Peyer's patch (tissue), 4 donors: ENCODE data around the gene ATP5ME. TPM values are rescaled to one million over a fixed set of nuclear protein-coding genes. Genes with fewer than 3 reads are reported as not detected.

ENCODE experiments used
- DNase-seq, 3 donors: peaks; one replicate each; pipeline ENCODE4 v3.0.0-alpha.2; 2017 to 2019
- H3K27ac ChIP-seq, 4 donors: fragments of 200-600 bp; sonication (generic); one replicate each; pipeline ENCODE4 v1.5.1; 2016 to 2019
- H3K27me3 ChIP-seq, 2 donors: fragments of 200-600 bp; sonication (generic); one replicate each; pipeline ENCODE4 v1.5.1; 2019
- H3K36me3 ChIP-seq, 3 donors: fragments of 200-600 bp; sonication (generic); one replicate each; pipeline ENCODE4 v1.5.1; 2016 to 2019
- H3K4me1 ChIP-seq, 4 donors: fragments of 200-600 bp; sonication (generic); one replicate each; pipeline ENCODE4 v1.5.1; 2016 to 2019
- H3K4me3 ChIP-seq, 4 donors: fragments of 200-600 bp; sonication (generic); 1 replicate in 3 of 4; 2 replicates in 1 of 4; pipeline ENCODE4 v1.5.1; 2016 to 2019; ENCODE audit warnings: mild to moderate bottlenecking in 1 of 4
- H3K9me3 ChIP-seq, 4 donors: fragments of 200-600 bp; sonication (generic); one replicate each; pipeline ENCODE4 v1.5.1; 2016 to 2019; ENCODE audit warnings: mild to moderate bottlenecking in 1 of 4
- POLR2A ChIP-seq, 2 donors: fragments of 450-650 bp; IDR thresholded peaks; one replicate each; pipeline ENCODE4 v1.5.1; 2017; ENCODE audit warnings: antibody characterized with exemption in 2 of 2, mild to moderate bottlenecking in 2 of 2, moderate library complexity in 2 of 2
- total RNA-seq, 4 donors: library from RNA; depleted of rRNA; stranded (reverse); fragments of >200 nt; gene quantifications; one replicate each; pipeline ENCODE4 v1.1.0, GENCODE V29; 2016
- TF ChIP-seq, protein P1 (sequence below), 6 experiments: fragments of 450-650 bp in 4 of 6; fragments of 200-600 bp in 2 of 6; sonication (generic) in 1 of 6; IDR thresholded peaks; one replicate each; pipeline ENCODE4 v1.5.1; 2017 to 2019; ENCODE audit warnings: antibody characterized with exemption in 6 of 6, mild to moderate bottlenecking in 3 of 6, moderate library complexity in 1 of 6

The ATP5ME gene
- total RNA-seq, 4 donors from 2014 or later: 102 to 259 (median 184) TPM

DNA sequence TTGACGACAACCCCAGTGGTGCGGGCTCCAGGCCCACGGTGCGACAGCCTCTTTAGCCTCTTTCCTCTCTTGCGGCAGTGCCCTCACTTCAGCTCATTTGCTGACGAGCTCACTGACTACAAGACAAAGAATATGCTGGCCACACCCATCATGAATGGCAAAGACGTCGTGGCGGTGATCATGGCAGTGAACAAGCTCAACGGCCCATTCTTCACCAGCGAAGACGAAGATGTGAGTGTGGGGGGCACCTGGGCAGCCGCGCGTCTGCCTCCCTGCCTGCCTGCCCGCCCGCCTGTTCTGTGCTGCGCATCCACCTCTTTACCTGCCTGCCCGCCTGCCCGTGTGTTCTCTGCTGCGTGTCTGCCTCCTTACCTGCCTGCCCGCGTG, 39.5 kb downstream of the ATP5ME start:
- TF ChIP-seq, protein P1, sequence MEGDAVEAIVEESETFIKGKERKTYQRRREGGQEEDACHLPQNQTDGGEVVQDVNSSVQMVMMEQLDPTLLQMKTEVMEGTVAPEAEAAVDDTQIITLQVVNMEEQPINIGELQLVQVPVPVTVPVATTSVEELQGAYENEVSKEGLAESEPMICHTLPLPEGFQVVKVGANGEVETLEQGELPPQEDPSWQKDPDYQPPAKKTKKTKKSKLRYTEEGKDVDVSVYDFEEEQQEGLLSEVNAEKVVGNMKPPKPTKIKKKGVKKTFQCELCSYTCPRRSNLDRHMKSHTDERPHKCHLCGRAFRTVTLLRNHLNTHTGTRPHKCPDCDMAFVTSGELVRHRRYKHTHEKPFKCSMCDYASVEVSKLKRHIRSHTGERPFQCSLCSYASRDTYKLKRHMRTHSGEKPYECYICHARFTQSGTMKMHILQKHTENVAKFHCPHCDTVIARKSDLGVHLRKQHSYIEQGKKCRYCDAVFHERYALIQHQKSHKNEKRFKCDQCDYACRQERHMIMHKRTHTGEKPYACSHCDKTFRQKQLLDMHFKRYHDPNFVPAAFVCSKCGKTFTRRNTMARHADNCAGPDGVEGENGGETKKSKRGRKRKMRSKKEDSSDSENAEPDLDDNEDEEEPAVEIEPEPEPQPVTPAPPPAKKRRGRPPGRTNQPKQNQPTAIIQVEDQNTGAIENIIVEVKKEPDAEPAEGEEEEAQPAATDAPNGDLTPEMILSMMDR (IDR thresholded peaks at IDR 0.05): no peak
- TF ChIP-seq POLR2A (IDR thresholded peaks at IDR 0.05): no peak
- H3K9me3 ChIP-seq: no peaks in the 10 kb centered on the region
- no peak for DNase-seq
- no peaks in the 10 kb centered on the region for H3K36me3 ChIP-seq
- no peaks in the 10 kb centered on the region for H3K4me1 ChIP-seq
- no peaks in the 10 kb centered on the region for H3K27me3 ChIP-seq
- H3K27ac ChIP-seq: no peak overlapping the region
- H3K4me3 ChIP-seq: no peak overlapping the region

DNA sequence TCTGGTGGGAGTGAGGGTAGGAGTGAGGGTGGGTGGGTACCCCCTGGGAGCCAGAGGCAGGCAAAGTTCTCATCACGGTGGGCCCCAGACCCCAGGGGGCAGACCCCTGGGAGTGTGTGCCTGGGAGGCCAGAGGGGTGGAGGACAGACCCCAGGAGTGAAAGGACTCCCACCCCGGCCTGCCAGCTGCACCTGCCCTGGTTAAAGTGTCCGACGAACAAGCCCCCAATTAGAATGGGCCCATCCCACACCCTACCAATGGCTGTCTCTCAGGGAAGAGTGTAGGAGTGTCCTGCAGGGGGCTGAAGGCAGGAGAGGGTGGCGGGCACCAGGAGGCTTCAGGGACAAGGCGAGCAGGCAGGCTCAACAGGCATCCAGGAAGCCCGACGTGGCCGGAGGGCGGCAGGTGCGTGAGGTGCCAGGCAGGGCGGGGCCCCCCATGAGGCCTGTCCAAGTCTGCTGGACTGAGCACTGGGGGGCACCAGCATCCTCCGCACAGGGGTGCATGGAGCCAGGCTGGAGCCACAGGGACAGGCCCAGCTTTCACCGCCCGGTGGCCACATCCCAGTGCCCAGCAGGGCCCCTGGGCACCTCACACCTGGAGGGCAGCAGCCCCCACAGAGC, 40.0 kb downstream of the ATP5ME start:
- H3K27ac ChIP-seq: no peak overlapping the region
- no peaks in the 10 kb centered on the region for H3K4me1 ChIP-seq
- no peak overlapping the region for H3K4me3 ChIP-seq
- no peaks in the 10 kb centered on the region for H3K36me3 ChIP-seq
- H3K9me3 ChIP-seq: no peaks in the 10 kb centered on the region
- no peaks in the 10 kb centered on the region for H3K27me3 ChIP-seq
- no peak for DNase-seq
- no peak for TF ChIP-seq POLR2A (IDR thresholded peaks at IDR 0.05)
- TF ChIP-seq, protein P1 (IDR thresholded peaks at IDR 0.05): no peak

DNA sequence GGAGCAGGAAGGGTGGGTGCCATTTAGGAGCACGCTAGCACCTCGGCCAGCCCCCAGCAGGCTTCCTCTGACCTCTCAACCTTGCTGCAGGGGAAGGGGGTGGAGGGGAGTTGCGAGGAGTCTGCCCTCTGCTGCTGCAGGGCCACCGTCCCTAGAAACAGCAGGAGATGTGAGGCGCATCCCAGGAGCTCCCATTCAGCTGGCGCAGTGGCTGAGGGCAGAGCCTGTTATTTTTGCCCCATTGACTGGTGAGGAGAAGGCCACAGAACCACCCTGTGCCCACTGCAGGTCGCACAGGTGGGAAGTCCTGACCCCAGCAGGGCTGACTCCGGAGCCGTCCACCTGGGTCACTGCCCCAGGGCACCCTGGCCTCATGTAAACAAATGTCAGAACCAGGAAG, 40.7 kb downstream of the ATP5ME start:
- TF ChIP-seq, protein P1 (IDR thresholded peaks at IDR 0.05): no peak
- TF ChIP-seq POLR2A (IDR thresholded peaks at IDR 0.05): no peak
- no peaks in the 10 kb centered on the region for H3K9me3 ChIP-seq
- DNase-seq: no peak
- no peak overlapping the region for H3K4me3 ChIP-seq
- no peaks in the 10 kb centered on the region for H3K27me3 ChIP-seq
- H3K36me3 ChIP-seq: no peaks in the 10 kb centered on the region
- no peaks in the 10 kb centered on the region for H3K4me1 ChIP-seq
- H3K27ac ChIP-seq: no peak overlapping the region

DNA sequence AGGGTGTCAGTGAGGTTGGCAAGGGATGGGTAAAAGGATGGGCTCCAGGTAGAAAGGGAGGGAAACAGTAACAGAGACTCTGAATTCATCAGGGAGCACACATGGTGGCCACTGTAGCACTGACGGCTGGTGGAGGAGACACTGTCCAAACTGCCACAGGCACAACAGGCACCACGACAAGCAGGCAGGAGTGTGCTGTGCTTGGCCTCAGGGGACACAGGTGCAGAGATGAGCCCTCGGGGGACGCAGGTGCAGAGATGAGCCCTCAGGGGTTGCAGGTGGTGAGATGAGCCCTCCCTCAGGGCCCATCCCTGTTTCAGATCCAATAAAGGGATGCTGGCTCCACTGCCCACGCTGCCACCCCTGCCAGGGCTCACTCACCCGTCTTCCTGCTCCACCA, 41.1 kb downstream of the ATP5ME start:
- Histone ChIP-seq H3K9me3 (no peaks in the 10 kb centered on the region), H3K27ac (no peak overlapping the region), H3K27me3 (no peaks in the 10 kb centered on the region), H3K36me3 (no peaks in the 10 kb centered on the region), H3K4me3 (no peak overlapping the region), H3K4me1 (no peaks in the 10 kb centered on the region)
- DNase-seq: no peak
- TF ChIP-seq POLR2A (IDR thresholded peaks at IDR 0.05): no peak
- TF ChIP-seq, protein P1 (IDR thresholded peaks at IDR 0.05): no peak

DNA sequence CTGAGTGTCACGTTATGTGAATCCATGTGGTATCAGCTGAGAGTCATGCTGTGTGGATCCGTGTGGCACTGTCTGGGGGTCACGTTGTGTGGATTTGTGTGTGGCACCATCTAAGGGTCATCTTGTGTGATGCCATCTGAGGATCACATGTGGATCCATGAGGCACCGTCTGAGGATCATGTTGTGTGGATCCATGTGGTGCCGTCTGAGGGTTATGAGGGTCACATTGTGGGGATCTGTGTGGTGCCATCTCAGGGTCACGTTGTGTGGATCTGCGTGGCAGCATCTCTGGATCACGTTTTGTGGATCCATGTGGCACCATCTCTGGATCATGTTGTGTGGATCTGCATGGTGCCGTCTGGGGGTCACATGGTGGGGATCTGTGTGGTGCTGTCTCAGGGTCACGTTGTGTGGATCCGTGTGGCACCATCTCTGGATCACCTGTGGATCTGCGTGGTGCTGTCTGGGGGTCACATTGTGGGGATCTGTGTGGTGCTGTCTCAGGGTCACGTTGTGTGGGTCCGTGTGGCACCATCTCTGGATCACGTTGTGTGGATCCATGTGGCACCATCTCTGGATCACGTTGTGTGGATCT, 41.8 kb downstream of the ATP5ME start:
- no peak for DNase-seq
- Histone ChIP-seq H3K4me3 (no peak overlapping the region), H3K9me3 (no peaks in the 10 kb centered on the region), H3K4me1 (no peaks in the 10 kb centered on the region), H3K36me3 (no peaks in the 10 kb centered on the region), H3K27me3 (no peaks in the 10 kb centered on the region), H3K27ac (no peak overlapping the region)
- TF ChIP-seq POLR2A (IDR thresholded peaks at IDR 0.05): no peak
- TF ChIP-seq, protein P1 (IDR thresholded peaks at IDR 0.05): no peak
